NCI-H748 (cell line): ENCODE results near the gene CDRT4.

Experiments
- DNase-seq: peaks from one replicate; lab custom pipeline; 2025; ENCODE audit not compliant: unreplicated experiment; lab: John Stamatoyannopoulos, UW

Gene CDRT4

GRCh38 chr17:15398291-15398690 is 69.1 kb downstream of the CDRT4 start:
- DNase-seq: no peak

GRCh38 chr17:15397620-15398019 is 69.8 kb downstream of the CDRT4 start:
- DNase-seq: no peak

GRCh38 chr17:15395091-15395490 is 72.3 kb downstream of the CDRT4 start:
- DNase-seq: no peak

GRCh38 chr17:15393414-15393813 is 74.0 kb downstream of the CDRT4 start:
- DNase-seq: no peak

GRCh38 chr17:15392326-15392741 is 75.1 kb downstream of the CDRT4 start:
- no peak for DNase-seq

GRCh38 chr17:15388356-15389041 is 78.9 kb downstream of the CDRT4 start:
- DNase-seq: no peak

- DNase-seq: no peak
Measured at GRCh38 chr17:15386083-15386482, 81.3 kb downstream of the CDRT4 start.
